IPS-20b (cell line): ENCODE measurements around the gene GFOD1.
A peak's percentile ranks its signal among the peaks of the same experiment; 100 is the strongest.

Experiments
- H3K27ac ChIP-seq: one replicate; pipeline ENCODE4 v1.5.1; 2013; ENCODE audit warnings: low read length
- H3K27me3 ChIP-seq: 2 replicates; pipeline ENCODE4 v1.6.1; 2013; ENCODE audit warnings: mild to moderate bottlenecking, low read length, inconsistent platforms; ENCODE audit not compliant: insufficient read depth
- H3K36me3 ChIP-seq: 2 replicates; pipeline ENCODE4 v1.6.1; 2013; ENCODE audit warnings: low read depth, mild to moderate bottlenecking, inconsistent platforms, low read length, moderate library complexity; ENCODE audit not compliant: insufficient read depth
- H3K4me1 ChIP-seq: 2 replicates; pipeline ENCODE4 v1.6.1; 2013; ENCODE audit warnings: mild to moderate bottlenecking, control low read depth, inconsistent platforms, low read length, moderate library complexity; ENCODE audit not compliant: insufficient read depth
- H3K4me3 ChIP-seq: 2 replicates; pipeline ENCODE4 v1.5.1; 2013; ENCODE audit warnings: mild to moderate bottlenecking, low read length, inconsistent platforms
- H3K9ac ChIP-seq: 2 replicates; pipeline ENCODE4 v1.6.1; 2013; ENCODE audit warnings: low read depth, mild to moderate bottlenecking, inconsistent platforms, low read length, moderate library complexity
- H3K9me3 ChIP-seq: 2 replicates; pipeline ENCODE4 v1.6.1; 2013; ENCODE audit warnings: mild to moderate bottlenecking, low read depth, low read length, inconsistent platforms; ENCODE audit not compliant: insufficient read depth

The GFOD1 gene

GRCh38 chr6:13423252-13423651, 64.1 kb downstream of the GFOD1 start:
- Histone ChIP-seq H3K4me3 (peak overlapping the region; percentile 33; the same call in 1 of the 2 replicates), H3K27ac (peak overlapping the region; percentile 89), H3K4me1 (peaks cover 30% of the 10 kb centered on the region), H3K36me3 (no peaks in the 10 kb centered on the region), H3K9ac (peak overlapping the region; percentile 68; the same call in 1 of the 2 replicates), H3K27me3 (no peaks in the 10 kb centered on the region), H3K9me3 (no peaks in the 10 kb centered on the region)

- H3K27me3 ChIP-seq, result no peaks in the 10 kb centered on the region
- peak overlapping the region; percentile 89 for H3K27ac ChIP-seq
- H3K9me3 ChIP-seq, result no peaks in the 10 kb centered on the region
- H3K9ac ChIP-seq, result peak overlapping the region; percentile 68; the same call in 1 of the 2 replicates
- no peaks in the 10 kb centered on the region for H3K36me3 ChIP-seq
- peaks cover 25% of the 10 kb centered on the region for H3K4me1 ChIP-seq
- peak overlapping the region; percentile 33; the same call in 1 of the 2 replicates for H3K4me3 ChIP-seq
Measured at GRCh38 chr6:13422681-13423221, 64.6 kb downstream of the GFOD1 start.

- peaks cover 25% of the 10 kb centered on the region for H3K4me1 ChIP-seq
- no peaks in the 10 kb centered on the region for H3K9me3 ChIP-seq
- H3K9ac ChIP-seq, result peak overlapping the region; percentile 72; the same call in 1 of the 2 replicates
- no peaks in the 10 kb centered on the region for H3K36me3 ChIP-seq
- peak overlapping the region; percentile 33; the same call in 1 of the 2 replicates for H3K4me3 ChIP-seq
- H3K27me3 ChIP-seq, result no peaks in the 10 kb centered on the region
- H3K27ac ChIP-seq, result peak overlapping the region; percentile 89
Measured at GRCh38 chr6:13421425-13422059, 65.9 kb downstream of the GFOD1 start.

GRCh38 chr6:13420269-13420668, 67.1 kb downstream of the GFOD1 start:
- Histone ChIP-seq H3K27ac (no peak overlapping the region), H3K4me1 (peaks cover 25% of the 10 kb centered on the region), H3K9me3 (no peaks in the 10 kb centered on the region; the same call in 1 of the 2 replicates), H3K9ac (no peak overlapping the region; the same call in 1 of the 2 replicates), H3K36me3 (no peaks in the 10 kb centered on the region), H3K4me3 (no peak overlapping the region), H3K27me3 (no peaks in the 10 kb centered on the region)

GRCh38 chr6:13419422-13420195, 67.8 kb downstream of the GFOD1 start:
- Histone ChIP-seq H3K36me3 (no peaks in the 10 kb centered on the region), H3K9me3 (no peaks in the 10 kb centered on the region; the same call in 1 of the 2 replicates), H3K27ac (no peak overlapping the region), H3K9ac (no peak overlapping the region), H3K4me3 (no peak overlapping the region), H3K4me1 (peaks cover 25% of the 10 kb centered on the region), H3K27me3 (no peaks in the 10 kb centered on the region)

- Histone ChIP-seq H3K9me3 (no peaks in the 10 kb centered on the region; the same call in 1 of the 2 replicates), H3K27ac (no peak overlapping the region), H3K4me3 (no peak overlapping the region), H3K27me3 (no peaks in the 10 kb centered on the region), H3K9ac (no peak overlapping the region), H3K36me3 (no peaks in the 10 kb centered on the region), H3K4me1 (peaks cover 25% of the 10 kb centered on the region)
Measured at GRCh38 chr6:13418844-13419243, 68.6 kb downstream of the GFOD1 start.

GRCh38 chr6:13417954-13418353, 69.4 kb downstream of the GFOD1 start:
- H3K9me3 ChIP-seq, result no peaks in the 10 kb centered on the region; the same call in 1 of the 2 replicates
- H3K4me1 ChIP-seq, result peaks cover 18% of the 10 kb centered on the region
- no peak overlapping the region for H3K27ac ChIP-seq
- no peak overlapping the region for H3K9ac ChIP-seq
- H3K36me3 ChIP-seq, result no peaks in the 10 kb centered on the region
- H3K27me3 ChIP-seq, result no peaks in the 10 kb centered on the region
- no peak overlapping the region for H3K4me3 ChIP-seq

- Histone ChIP-seq H3K27ac (no peak overlapping the region), H3K4me1 (peaks cover 15% of the 10 kb centered on the region), H3K9me3 (no peaks in the 10 kb centered on the region; the same call in 1 of the 2 replicates), H3K36me3 (no peaks in the 10 kb centered on the region), H3K27me3 (no peaks in the 10 kb centered on the region), H3K9ac (no peak overlapping the region), H3K4me3 (no peak overlapping the region)
Measured at GRCh38 chr6:13417431-13417830, 70.0 kb downstream of the GFOD1 start.

- H3K4me3 ChIP-seq, result no peak overlapping the region
- H3K27ac ChIP-seq, result no peak overlapping the region
- H3K36me3 ChIP-seq, result no peaks in the 10 kb centered on the region
- H3K9me3 ChIP-seq, result no peaks in the 10 kb centered on the region; the same call in 1 of the 2 replicates
- no peaks in the 10 kb centered on the region for H3K4me1 ChIP-seq
- H3K27me3 ChIP-seq, result no peaks in the 10 kb centered on the region
- no peak overlapping the region for H3K9ac ChIP-seq
Measured at GRCh38 chr6:13415283-13415682, 72.1 kb downstream of the GFOD1 start.

- H3K36me3 ChIP-seq, result no peaks in the 10 kb centered on the region
- H3K27me3 ChIP-seq, result no peaks in the 10 kb centered on the region
- no peak overlapping the region for H3K27ac ChIP-seq
- H3K9ac ChIP-seq, result no peak overlapping the region
- H3K9me3 ChIP-seq, result no peaks in the 10 kb centered on the region; the same call in 1 of the 2 replicates
- H3K4me1 ChIP-seq, result no peaks in the 10 kb centered on the region
- no peak overlapping the region for H3K4me3 ChIP-seq
Measured at GRCh38 chr6:13413900-13414555, 73.4 kb downstream of the GFOD1 start.

GRCh38 chr6:13413466-13413862, 73.9 kb downstream of the GFOD1 start:
- H3K36me3 ChIP-seq, result no peaks in the 10 kb centered on the region
- H3K27ac ChIP-seq, result no peak overlapping the region
- H3K27me3 ChIP-seq, result no peaks in the 10 kb centered on the region
- H3K4me3 ChIP-seq, result no peak overlapping the region
- H3K4me1 ChIP-seq, result no peaks in the 10 kb centered on the region
- H3K9me3 ChIP-seq, result no peaks in the 10 kb centered on the region; the same call in 1 of the 2 replicates
- H3K9ac ChIP-seq, result no peak overlapping the region
